H54 (cell line): ENCODE measurements around the gene XRN2.

Source experiments
- DNase-seq: peaks from one replicate; pipeline ENCODE4 v3.0.0; 2011; ENCODE audit warnings: low spot score, mixed read lengths; ENCODE audit not compliant: insufficient read length
- FAIRE-seq: peaks from 3 replicates; lab custom pipeline; 2011; peaks lifted over from hg19 to GRCh38; lab: Jason Lieb, UNC
- POLR2A ChIP-seq: IDR thresholded peaks from 2 replicates; pipeline ENCODE4 v1.6.1; 2011; ENCODE audit warnings: low read depth, mild to moderate bottlenecking, low read length

The XRN2 gene

GRCh38 chr20:21303061-21303871, at the start of gene XRN2:
Gene XRN2, plus strand, starts transcription at chr20:21303331. Its CDS starts 68 bp downstream, at chr20:21303399.
- FAIRE-seq (peak; percentile 43), DNase-seq (peak; percentile 86)
- peak; percentile 95 for TF ChIP-seq POLR2A

GRCh38 chr20:21257192-21257591, 45.9 kb upstream of the XRN2 start:
- no peak for TF ChIP-seq POLR2A
- FAIRE-seq, result no peak
- no peak for DNase-seq

- TF ChIP-seq POLR2A, result no peak
- DNase-seq (no peak), FAIRE-seq (no peak)
These were observed 44.7 kb upstream of the XRN2 start for GRCh38 chr20:21258411-21258810.

- FAIRE-seq (no peak), DNase-seq (no peak)
- TF ChIP-seq POLR2A, result no peak
These were observed 43.8 kb upstream of the XRN2 start for GRCh38 chr20:21259346-21259745.

- no peak for TF ChIP-seq POLR2A
- DNase-seq (no peak), FAIRE-seq (no peak)
These were observed 40.3 kb upstream of the XRN2 start for GRCh38 chr20:21262812-21263211.

GRCh38 chr20:21265261-21266190, 37.6 kb upstream of the XRN2 start:
- TF ChIP-seq POLR2A, result no peak
- DNase-seq, result no peak
- FAIRE-seq, result no peak

- DNase-seq (no peak), FAIRE-seq (no peak)
- no peak for TF ChIP-seq POLR2A
These were observed 37.0 kb upstream of the XRN2 start for GRCh38 chr20:21266191-21266536.

- FAIRE-seq, result no peak
- DNase-seq, result no peak
- no peak for TF ChIP-seq POLR2A
These were observed 33.4 kb upstream of the XRN2 start for GRCh38 chr20:21269772-21270171.

GRCh38 chr20:21270806-21271205, 32.3 kb upstream of the XRN2 start:
- DNase-seq, result no peak
- no peak for TF ChIP-seq POLR2A
- no peak for FAIRE-seq

GRCh38 chr20:21272279-21272678, 30.9 kb upstream of the XRN2 start:
- FAIRE-seq, result no peak
- DNase-seq, result no peak
- TF ChIP-seq POLR2A, result no peak

GRCh38 chr20:21272679-21273078, 30.5 kb upstream of the XRN2 start:
- no peak for TF ChIP-seq POLR2A
- FAIRE-seq, result no peak
- DNase-seq, result no peak

- FAIRE-seq, result no peak
- DNase-seq, result no peak
- no peak for TF ChIP-seq POLR2A
These were observed 29.3 kb upstream of the XRN2 start for GRCh38 chr20:21273755-21274386.

GRCh38 chr20:21278829-21279228, 24.3 kb upstream of the XRN2 start:
- no peak for DNase-seq
- FAIRE-seq, result no peak
- no peak for TF ChIP-seq POLR2A
